HCT116 (cell line): ENCODE measurements around the gene TBL1X. TPM values are rescaled to one million over a fixed set of nuclear protein-coding genes. Genes with fewer than 3 reads are reported as not detected.

Experiments
- ATAC-seq: fragments of 200-7000 bp; cut with Tn5 transposase; 2 replicates; pipeline ENCODE4 v1.9.1; 2020; ENCODE audit warnings: mild to moderate bottlenecking, moderate library complexity
- BruUV-seq: library from RNA; stranded (reverse); fragments of 400-500 nt; replicated peaks from 2 replicates; lab custom pipeline; 2021; lab: Mats Ljungman, UMichigan
- CTCF ChIA-PET: fragments of 300-600 bp; sonication (Branson Sonifier 250); formaldehyde crosslinking; loops from one replicate; lab custom pipeline; 2021; ENCODE audit warnings: antibody characterized with exemption; lab: Charles Lee
- POLR2A ChIA-PET: fragments of 300-600, 350-600 bp; sonication (Branson Sonifier 250); formaldehyde crosslinking; loops from one replicate; lab custom pipeline; 2021; ENCODE audit warnings: antibody characterized with exemption; lab: Charles Lee
- RAD21 ChIA-PET, 2 experiments: fragments of 300-600 bp; sonication (Branson Sonifier 250); formaldehyde crosslinking; loops; one replicate each; lab custom pipeline; 2023; ENCODE audit warnings: low total read pairs in 2 of 2; ENCODE audit not compliant: uncharacterized antibody in 2 of 2, unreplicated experiment in 2 of 2, low non-redundant PET in 1 of 2; lab: Charles Lee
- DNase-seq: peaks from one replicate; pipeline ENCODE4 v3.0.0-alpha.2; 2010; ENCODE audit warnings: low read depth, low spot score
- H2AFZ ChIP-seq: fragments of 200-600 bp; shearing (Covaris generic), sonication (generic); 2 replicates; pipeline ENCODE4 v1.6.1; 2017; ENCODE audit warnings: low read depth, mixed run types, mixed read lengths, antibody characterized with exemption, low read length; ENCODE audit not compliant: poor library complexity, severe bottlenecking
- H3K27ac ChIP-seq: 2 replicates; pipeline ENCODE4 v1.5.1; 2012; ENCODE audit warnings: low read depth, low read length
- H3K27me3 ChIP-seq: fragments of 200-600 bp; sonication (generic); 2 replicates; pipeline ENCODE4 v1.6.1; 2016; ENCODE audit warnings: mixed run types, low read length, mixed read lengths; ENCODE audit not compliant: insufficient read depth
- H3K36me3 ChIP-seq, 2 experiments: fragments of 200-500 bp in 1 of 2; fragments of 200-600 bp in 1 of 2; sonication (Bioruptor generic) in 1 of 2; sonication (generic) in 1 of 2; 2 replicates each; pipeline versions ENCODE4 v1.5.1 to v1.6.1; 2014 to 2016; ENCODE audit warnings: low read length in 2 of 2, inconsistent platforms in 1 of 2, mixed read lengths in 1 of 2, mixed run types in 1 of 2; ENCODE audit not compliant: insufficient read depth in 2 of 2, control insufficient read depth in 1 of 2
- H3K4me1 ChIP-seq, 2 experiments: fragments of 200-600 bp in 1 of 2; sonication (generic) in 1 of 2; 2 replicates each; pipeline versions ENCODE4 v1.5.1 to v1.6.1; 2012 to 2017; ENCODE audit warnings: low read length in 2 of 2, inconsistent platforms in 1 of 2, mild to moderate bottlenecking in 1 of 2, mixed read lengths in 1 of 2, mixed run types in 1 of 2, moderate library complexity in 1 of 2; ENCODE audit not compliant: insufficient read depth in 2 of 2, control insufficient read depth in 1 of 2
- H3K4me2 ChIP-seq: fragments of 200-600 bp; sonication (generic); 2 replicates; pipeline ENCODE4 v1.6.1; 2017; ENCODE audit warnings: mixed run types, low read length, mixed read lengths
- H3K4me3 ChIP-seq, 2 experiments: fragments of 200-600 bp in 1 of 2; sonication (generic) in 1 of 2; replicated peaks in 1 of 2; 2 replicates each; pipeline ENCODE4 v1.5.1; 2011 to 2016; ENCODE audit warnings: low read length in 2 of 2, control low read depth in 1 of 2, low read depth in 1 of 2, mild to moderate bottlenecking in 1 of 2, mixed read lengths in 1 of 2, mixed run types in 1 of 2
- H3K79me2 ChIP-seq: fragments of 200-600 bp; sonication (generic); 2 replicates; pipeline ENCODE4 v1.6.1; 2017; ENCODE audit warnings: mild to moderate bottlenecking, mixed run types, low read length, moderate library complexity, mixed read lengths; ENCODE audit not compliant: insufficient read depth
- H3K9ac ChIP-seq: fragments of 200-600 bp; sonication (generic); 2 replicates; pipeline ENCODE4 v1.6.1; 2016; ENCODE audit warnings: low read length, mixed read lengths
- H3K9me2 ChIP-seq: fragments of 200-600 bp; sonication (generic), shearing (Covaris generic); 2 replicates; pipeline ENCODE4 v1.6.1; 2017; ENCODE audit warnings: mixed run types, mild to moderate bottlenecking, moderate library complexity; ENCODE audit not compliant: insufficient read depth
- H3K9me3 ChIP-seq, 2 experiments: fragments of 200-500 bp in 1 of 2; fragments of 200-600 bp in 1 of 2; sonication (Bioruptor generic) in 1 of 2; sonication (generic) in 1 of 2; 2 replicates each; pipeline ENCODE4 v1.6.1; 2014 to 2017; ENCODE audit warnings: low read length in 2 of 2, mixed read lengths in 2 of 2, inconsistent platforms in 1 of 2, low read depth in 1 of 2, mild to moderate bottlenecking in 1 of 2, mixed run types in 1 of 2, moderate library complexity in 1 of 2; ENCODE audit not compliant: control insufficient read depth in 1 of 2, insufficient read depth in 1 of 2
- H4K20me1 ChIP-seq: fragments of 200-600 bp; sonication (generic), shearing (Covaris generic); 2 replicates; pipeline ENCODE4 v1.6.1; 2017; ENCODE audit warnings: mixed run types, mild to moderate bottlenecking, moderate library complexity; ENCODE audit not compliant: insufficient read depth
- ATF3 ChIP-seq: IDR thresholded peaks from 2 replicates; pipeline ENCODE4 v1.6.1; 2012
- ELF1 ChIP-seq: IDR thresholded peaks from 2 replicates; pipeline ENCODE4 v1.6.1; 2012; ENCODE audit warnings: low read depth, borderline replicate concordance
- FOSL1 ChIP-seq: IDR thresholded peaks from 2 replicates; pipeline ENCODE4 v1.6.1; 2012; ENCODE audit warnings: low read depth
- MAX ChIP-seq: IDR thresholded peaks from 2 replicates; pipeline ENCODE4 v1.6.1; 2012
- POLR2A ChIP-seq: IDR thresholded peaks from 2 replicates; pipeline ENCODE4 v1.7.0; 2011; ENCODE audit warnings: borderline replicate concordance; ENCODE audit not compliant: insufficient read depth, insufficient read length; ENCODE audit errors: extremely low read depth
- SIN3A ChIP-seq: IDR thresholded peaks from 2 replicates; pipeline ENCODE4 v1.6.1; 2012; ENCODE audit warnings: low read depth
- ZNF274 ChIP-seq: fragments of 200-500 bp; sonication (Bioruptor generic); IDR thresholded peaks from 2 replicates; pipeline ENCODE4 v1.6.1; 2014; ENCODE audit warnings: mild to moderate bottlenecking, low read depth, low read length, inconsistent platforms
- intact Hi-C: fragments of 100-400 bp; cut with micrococcal nuclease; formaldehyde crosslinking; loops from 2 replicates; pipeline ENCODE4 v1.10.0; 2022
- total RNA-seq: library from RNA; stranded (reverse); gene quantifications from one replicate; pipeline ENCODE4 v1.2.1, GENCODE V29; 2021; ENCODE audit not compliant: unreplicated experiment

TBL1X gene
- total RNA-seq, 1 experiment from 2014 or later = 37.8 TPM

DNA sequence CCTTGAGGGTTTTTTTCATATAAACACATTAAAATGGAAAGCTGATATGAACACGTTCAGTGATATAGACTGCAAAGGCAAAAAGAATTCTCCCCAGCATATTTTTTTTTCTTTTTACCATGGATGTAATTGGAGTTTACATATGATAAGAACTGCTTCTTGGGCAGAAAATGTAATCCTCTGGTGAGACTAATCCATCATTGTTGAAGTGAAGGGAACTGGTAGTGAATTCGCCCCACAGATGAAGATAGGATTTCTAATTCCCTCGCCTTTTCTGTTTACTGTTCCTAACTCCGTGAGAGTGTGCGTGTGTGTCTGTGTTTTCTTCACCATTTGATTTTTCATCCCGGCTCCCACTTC lies 211.9 kb downstream of the TBL1X start (continued):
- TF ChIP-seq FOSL1 (no peak), POLR2A (no peak), ZNF274 (no peak)

DNA sequence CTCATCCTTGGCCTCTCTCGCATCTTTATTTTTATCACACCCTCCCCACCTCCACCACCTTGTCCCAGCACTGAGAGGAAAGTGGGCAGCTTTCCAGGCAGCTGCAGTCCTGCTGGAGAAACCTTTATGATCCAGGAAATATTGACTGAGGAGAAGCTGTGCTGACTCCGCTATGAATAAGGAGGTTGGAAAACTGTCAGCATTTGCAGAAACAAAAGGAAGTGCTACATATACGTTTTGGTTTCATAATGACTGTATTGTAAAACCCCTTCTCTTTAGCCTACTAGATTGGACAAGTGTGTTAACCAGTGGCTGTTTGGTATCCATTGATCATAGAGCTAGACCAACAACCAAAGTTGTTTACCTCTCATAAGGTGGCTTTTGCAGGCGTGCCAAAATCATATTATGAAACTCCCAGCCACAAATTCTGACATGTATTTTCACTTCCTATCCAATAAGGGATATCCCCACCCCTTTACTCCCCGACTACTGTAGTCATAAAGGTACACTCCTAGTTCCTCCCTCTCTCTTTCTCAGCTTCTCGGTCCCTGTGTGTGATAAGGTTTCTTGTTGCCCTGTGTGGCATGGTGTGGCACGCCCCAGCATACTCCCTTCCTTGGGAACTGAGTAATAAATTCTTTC lies 212.4 kb downstream of the TBL1X start:
- Histone ChIP-seq H3K36me3 (no peaks in the 10 kb centered on the region), H2AFZ (no peak overlapping the region), H4K20me1 (no peaks in the 10 kb centered on the region), H3K79me2 (no peaks in the 10 kb centered on the region), H3K4me3 (no peak overlapping the region), H3K4me1 (no peaks in the 10 kb centered on the region), H3K9me2 (no peaks in the 10 kb centered on the region), H3K9me3 (no peaks in the 10 kb centered on the region), H3K4me2 (no peak overlapping the region), H3K9ac (no peak overlapping the region), H3K27ac (no peak overlapping the region), H3K27me3 (no peaks in the 10 kb centered on the region)
- no peak for DNase-seq
- intact Hi-C loops = no loop called here
- ChIA-PET CTCF (no interaction called here), RAD21 (no interaction called here), POLR2A (no interaction called here)
- no TSS peak for BruUV-seq
- ATAC-seq = no peak
- TF ChIP-seq MAX (no peak), SIN3A (no peak), ELF1 (no peak), ATF3 (no peak)
